Neuronal stem cell (in vitro differentiated cells): Measurements from ENCODE around the gene PPIA.
"Not testable (repeated sequence)": the region's sequence is repeated elsewhere in the genome, so short reads cannot be mapped to it uniquely, and the experiment has no call there.

Experiments used
- DNase-seq: peaks from one replicate; pipeline ENCODE4 v3.0.0-alpha.2; 2013; ENCODE audit warnings: low spot score
- H2AFZ ChIP-seq: one replicate; pipeline ENCODE4 v1.6.1; 2013; ENCODE audit warnings: mild to moderate bottlenecking, low read length, inconsistent platforms
- H2AK5ac ChIP-seq: 2 replicates; pipeline ENCODE4 v1.6.1; 2013; ENCODE audit warnings: low read depth, mild to moderate bottlenecking, inconsistent platforms, low read length, moderate library complexity, mixed read lengths
- H2BK120ac ChIP-seq: 2 replicates; pipeline ENCODE4 v1.6.1; 2013; ENCODE audit warnings: low read depth, mild to moderate bottlenecking, inconsistent platforms, low read length, moderate library complexity, mixed read lengths
- H2BK12ac ChIP-seq: one replicate; pipeline ENCODE4 v1.6.1; 2013; ENCODE audit warnings: low read length, inconsistent platforms
- H2BK15ac ChIP-seq: 2 replicates; pipeline ENCODE4 v1.6.1; 2013; ENCODE audit warnings: mild to moderate bottlenecking, low read length, inconsistent platforms, mixed read lengths
- H2BK5ac ChIP-seq: one replicate; pipeline ENCODE4 v1.6.1; 2013; ENCODE audit warnings: inconsistent platforms, mild to moderate bottlenecking, low read length, moderate library complexity
- H3K14ac ChIP-seq: one replicate; pipeline ENCODE4 v1.6.1; 2013; ENCODE audit warnings: low read length, inconsistent platforms
- H3K18ac ChIP-seq: 2 replicates; pipeline ENCODE4 v1.6.1; 2013; ENCODE audit warnings: low read length, inconsistent platforms
- H3K23ac ChIP-seq: 2 replicates; pipeline ENCODE4 v1.6.1; 2013; ENCODE audit warnings: low read depth, mild to moderate bottlenecking, mixed read lengths, low read length, inconsistent platforms; ENCODE audit not compliant: poor library complexity
- H3K27ac ChIP-seq: replicated peaks from 3 replicates; pipeline ENCODE4 v1.5.1; 2013; ENCODE audit warnings: low read length, inconsistent platforms
- H3K27me3 ChIP-seq, 3 experiments: 2 replicates each; pipeline ENCODE4 v1.6.1; 2013; ENCODE audit warnings: low read length in 3 of 3, mild to moderate bottlenecking in 2 of 3, inconsistent platforms in 1 of 3, low read depth in 1 of 3, mixed read lengths in 1 of 3, moderate library complexity in 1 of 3; ENCODE audit not compliant: control insufficient read depth in 3 of 3, insufficient read depth in 3 of 3
- H3K36me3 ChIP-seq, 2 donors: replicated peaks in 1 of 2; 2 replicates each; pipeline ENCODE4 v1.6.1; 2013; ENCODE audit warnings: low read length in 2 of 2; ENCODE audit not compliant: control insufficient read depth in 2 of 2, insufficient read depth in 2 of 2
- H3K4ac ChIP-seq: 2 replicates; pipeline ENCODE4 v1.6.1; 2013; ENCODE audit warnings: inconsistent platforms, mild to moderate bottlenecking, low read length, moderate library complexity
- H3K4me1 ChIP-seq, 2 donors: 1 replicate in 1 of 2; 2 replicates in 1 of 2; pipeline ENCODE4 v1.6.1; 2013; ENCODE audit warnings: low read length in 2 of 2, low read depth in 1 of 2; ENCODE audit not compliant: control insufficient read depth in 2 of 2, insufficient read depth in 1 of 2
- H3K4me2 ChIP-seq: one replicate; pipeline ENCODE4 v1.6.1; 2013; ENCODE audit warnings: mild to moderate bottlenecking, low read length, inconsistent platforms; ENCODE audit not compliant: insufficient read depth, poor library complexity, severe bottlenecking
- H3K4me3 ChIP-seq, 2 donors: 2 replicates each; pipeline ENCODE4 v1.5.1; 2013; ENCODE audit warnings: low read length in 2 of 2, mild to moderate bottlenecking in 2 of 2, inconsistent platforms in 1 of 2, moderate library complexity in 1 of 2
- H3K79me1 ChIP-seq: one replicate; pipeline ENCODE4 v1.6.1; 2013; ENCODE audit warnings: low read depth, mild to moderate bottlenecking, inconsistent platforms, low read length, moderate library complexity
- H3K9ac ChIP-seq: one replicate; pipeline ENCODE4 v1.6.1; 2013; ENCODE audit warnings: mild to moderate bottlenecking, low read depth, low read length, inconsistent platforms; ENCODE audit not compliant: poor library complexity
- H3K9me3 ChIP-seq, 2 donors: replicated peaks in 1 of 2; 2 replicates each; pipeline versions ENCODE3 to v1.6.1; 2013; ENCODE audit warnings: low read length in 2 of 2, mild to moderate bottlenecking in 2 of 2, inconsistent platforms in 1 of 2, low read depth in 1 of 2, mixed read lengths in 1 of 2, moderate library complexity in 1 of 2; ENCODE audit not compliant: control insufficient read depth in 2 of 2, insufficient read depth in 1 of 2
- H4K8ac ChIP-seq: one replicate; pipeline ENCODE4 v1.6.1; 2013; ENCODE audit warnings: low read depth, mild to moderate bottlenecking, inconsistent platforms, low read length, moderate library complexity
- H4K91ac ChIP-seq: one replicate; pipeline ENCODE4 v1.6.1; 2013; ENCODE audit warnings: low read length, low read depth, mild to moderate bottlenecking, inconsistent platforms; ENCODE audit not compliant: poor library complexity
- WGBS, 2 donors: extraction: QIAGEN DNeasy Blood & Tissue Kit; methylation state at CpG; one replicate each; pipeline ENCODE4 v1.1.7; 2013; ENCODE audit warnings: missing lambda C conversion rate in 2 of 2, mixed read lengths in 1 of 2; ENCODE audit not compliant: insufficient read length in 2 of 2, insufficient replicate concordance in 1 of 2; ENCODE audit errors: extremely low coverage in 2 of 2; 5-methylcytosine and 5-hydroxymethylcytosine counted together

Gene PPIA

DNA sequence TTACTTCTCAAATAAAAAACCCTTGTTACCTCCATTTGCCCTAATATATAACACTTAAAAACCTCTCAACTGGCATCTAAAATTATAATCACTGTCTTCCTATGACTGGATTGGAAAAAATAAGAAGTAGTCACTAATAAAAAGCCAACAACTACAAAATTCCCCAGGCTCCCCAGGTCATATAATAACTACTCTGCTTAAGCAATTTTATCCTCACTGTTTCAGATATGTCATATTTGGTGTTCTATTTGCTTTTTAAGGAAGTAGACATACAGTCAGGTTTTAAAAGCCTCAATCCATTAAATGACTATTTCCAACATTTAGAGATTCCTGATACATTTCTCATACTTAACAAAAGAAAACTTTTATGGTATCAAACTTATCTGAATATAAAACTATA is 49.0 kb downstream of the PPIA start:
- Histone ChIP-seq H3K4me1 (peaks cover 2 to 3% of the 10 kb centered on the region in 2 donors), H3K9ac (no peak overlapping the region), H3K27me3 (no peaks in the 10 kb centered on the region), H3K4ac (no peak overlapping the region), H2BK5ac (no peak overlapping the region), H3K23ac (no peak overlapping the region), H2BK12ac (no peak overlapping the region), H3K4me3 (peak overlapping the region in 1 of 2 donors; percentile 89), H3K18ac (no peak overlapping the region), H4K91ac (no peak overlapping the region), H2AFZ (no peak overlapping the region), H4K8ac (no peak overlapping the region), H3K79me1 (peaks cover 4% of the 10 kb centered on the region), H2AK5ac (no peak overlapping the region), H2BK120ac (no peak overlapping the region), H3K4me2 (no peak overlapping the region), H2BK15ac (no peak overlapping the region), H3K36me3 (peaks cover 8 to 41% of the 10 kb centered on the region in 2 donors), H3K27ac (no peak overlapping the region), H3K14ac (no peak overlapping the region), H3K9me3 (no peaks in the 10 kb centered on the region)
- DNase-seq: no peak

DNA sequence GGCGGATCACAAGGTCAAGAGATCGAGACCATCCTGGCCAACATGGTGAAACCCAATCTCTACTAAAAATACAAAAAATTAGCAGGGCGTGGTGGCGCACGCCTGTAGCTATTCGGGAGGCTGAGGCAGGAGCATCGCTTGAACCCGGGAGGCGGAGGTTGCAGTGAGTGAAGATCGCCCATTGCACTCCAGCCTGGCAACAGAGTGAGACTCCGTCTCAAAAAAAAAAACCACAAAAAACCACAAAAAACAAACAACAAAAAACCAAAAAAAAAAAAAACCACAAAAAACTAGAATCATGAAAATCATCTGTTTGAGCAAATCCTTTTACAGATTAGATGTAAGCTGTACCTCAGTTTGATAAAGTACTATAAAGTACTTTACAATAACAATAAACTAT is 49.9 kb downstream of the PPIA start:
- not testable (repeated sequence) for H3K4me1 ChIP-seq, H2BK12ac ChIP-seq, H2BK15ac ChIP-seq, H3K18ac ChIP-seq, H2AK5ac ChIP-seq, H3K27ac ChIP-seq, H3K4ac ChIP-seq, H3K4me2 ChIP-seq, H4K8ac ChIP-seq, H3K14ac ChIP-seq, H3K23ac ChIP-seq, H3K27me3 ChIP-seq, H3K79me1 ChIP-seq, H3K9me3 ChIP-seq, H2BK120ac ChIP-seq, H2BK5ac ChIP-seq, H2AFZ ChIP-seq, DNase-seq, H4K91ac ChIP-seq, H3K9ac ChIP-seq
- Histone ChIP-seq H3K36me3 (peaks cover 3 to 32% of the 10 kb centered on the region in 2 donors), H3K4me3 (peak overlapping the region in 1 of 2 donors; percentile 89)
- no CpG with 5 or more reads among the region's 11 CpGs for WGBS, 2 donors

DNA sequence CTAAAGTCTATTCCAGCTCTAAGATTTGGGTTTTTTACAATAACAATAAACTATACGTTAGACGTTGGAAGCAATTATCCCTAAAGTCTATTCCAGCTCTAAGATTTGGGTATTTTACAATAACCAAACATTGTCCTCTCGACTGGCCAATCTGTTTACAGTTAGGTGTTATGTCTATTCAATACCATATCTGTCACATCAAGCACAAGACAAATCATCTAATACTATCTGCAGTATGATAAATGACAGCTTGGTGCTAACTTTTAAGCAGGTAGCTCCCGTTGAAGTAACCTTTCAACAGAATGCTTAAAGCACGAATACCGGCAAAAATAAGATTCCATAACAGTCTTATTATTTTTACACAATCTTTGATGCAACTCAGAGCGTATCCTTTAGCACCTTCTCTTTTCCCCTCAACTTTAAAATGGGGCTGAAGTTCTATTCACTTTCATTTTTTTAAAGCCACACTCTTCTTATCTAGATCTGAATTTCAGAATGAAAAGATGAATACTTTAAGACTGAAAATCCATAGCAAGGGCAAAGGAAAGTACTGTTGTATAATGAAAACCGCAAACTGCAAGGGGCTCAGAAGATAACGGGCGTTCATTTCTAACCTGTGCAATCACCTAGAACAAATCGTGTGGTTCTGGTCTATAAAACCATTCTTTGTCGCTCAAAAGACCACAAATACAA is 50.5 kb downstream of the PPIA start:
- peak overlapping the region; percentile 65 for H3K4me2 ChIP-seq
- no peak overlapping the region for H2BK5ac ChIP-seq
- H3K9ac ChIP-seq: peak overlapping the region; percentile 92
- no peak overlapping the region for H3K4ac ChIP-seq
- no peak overlapping the region for H3K14ac ChIP-seq
- H3K36me3 ChIP-seq: peaks cover 3 to 26% of the 10 kb centered on the region in 2 donors
- no peak for DNase-seq
- H3K27ac ChIP-seq: peak overlapping the region; percentile 95
- no peak overlapping the region for H4K91ac ChIP-seq
- H3K4me1 ChIP-seq: peaks cover 2 to 3% of the 10 kb centered on the region in 2 donors
- peak overlapping the region; percentile 89 to 94 for H3K4me3 ChIP-seq
- no CpG with 5 or more reads among the region's 12 CpGs for WGBS, 2 donors
- peaks cover 3% of the 10 kb centered on the region for H3K79me1 ChIP-seq
- peak overlapping the region; percentile 88 for H2AFZ ChIP-seq
- no peak overlapping the region for H2AK5ac ChIP-seq
- no peak overlapping the region for H2BK12ac ChIP-seq
- H3K23ac ChIP-seq: no peak overlapping the region
- no peak overlapping the region for H3K18ac ChIP-seq
- H3K27me3 ChIP-seq: no peaks in the 10 kb centered on the region
- no peak overlapping the region for H4K8ac ChIP-seq
- no peaks in the 10 kb centered on the region for H3K9me3 ChIP-seq
- H2BK120ac ChIP-seq: no peak overlapping the region
- no peak overlapping the region for H2BK15ac ChIP-seq

DNA sequence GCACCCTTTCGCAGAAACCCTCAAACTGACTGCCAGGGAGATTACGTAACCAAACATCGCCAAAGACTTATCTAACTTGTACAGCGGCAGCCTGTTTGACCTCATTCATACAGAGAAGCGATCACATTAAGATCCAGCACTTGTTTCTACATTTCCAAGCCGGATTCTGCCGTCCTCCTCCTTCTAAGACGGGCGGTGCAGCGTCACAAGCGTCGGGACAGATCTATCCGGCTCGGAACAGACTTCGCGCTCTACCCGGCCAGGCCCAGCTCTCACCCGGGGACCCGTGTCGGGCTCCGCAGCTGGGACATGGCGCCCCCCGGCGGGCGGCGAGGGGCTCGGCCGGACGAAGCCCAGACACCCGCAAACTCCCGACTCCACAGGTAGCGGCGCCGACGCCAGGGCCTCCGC is 51.0 kb downstream of the PPIA start:
- Histone ChIP-seq H4K91ac (no peak overlapping the region), H3K9ac (peak overlapping the region; percentile 92), H3K4me1 (peaks cover 2 to 3% of the 10 kb centered on the region in 2 donors), H3K4me3 (peak overlapping the region; percentile 89 to 94), H2AFZ (peak overlapping the region; percentile 88), H3K23ac (peak overlapping the region; percentile 92), H3K9me3 (no peaks in the 10 kb centered on the region), H4K8ac (no peak overlapping the region), H3K27ac (peak overlapping the region; percentile 95), H2BK15ac (no peak overlapping the region), H3K18ac (peak overlapping the region; percentile 99), H3K79me1 (peaks cover 3% of the 10 kb centered on the region), H2BK12ac (no peak overlapping the region), H3K36me3 (peaks cover 3 to 21% of the 10 kb centered on the region in 2 donors), H2BK120ac (peak overlapping the region; percentile 50), H3K27me3 (no peaks in the 10 kb centered on the region), H2BK5ac (peak overlapping the region; percentile 33), H3K4me2 (peak overlapping the region; percentile 65), H3K14ac (peak overlapping the region; percentile 91), H3K4ac (no peak overlapping the region), H2AK5ac (no peak overlapping the region)
- no CpG with 5 or more reads among the region's 36 CpGs for WGBS, 2 donors
- DNase-seq: no peak
